Erythroblast (primary cell): ENCODE measurements around the gene C11orf65.

Source experiments
- GATA1 ChIP-seq: IDR thresholded peaks from 2 replicates; pipeline ENCODE4 v1.6.1; 2011; ENCODE audit warnings: low read depth, mild to moderate bottlenecking, control low read depth, low read length, moderate library complexity
- POLR2A ChIP-seq: IDR thresholded peaks from 2 replicates; pipeline ENCODE4 v1.6.1; 2011; ENCODE audit warnings: mild to moderate bottlenecking, low read length

DNA sequence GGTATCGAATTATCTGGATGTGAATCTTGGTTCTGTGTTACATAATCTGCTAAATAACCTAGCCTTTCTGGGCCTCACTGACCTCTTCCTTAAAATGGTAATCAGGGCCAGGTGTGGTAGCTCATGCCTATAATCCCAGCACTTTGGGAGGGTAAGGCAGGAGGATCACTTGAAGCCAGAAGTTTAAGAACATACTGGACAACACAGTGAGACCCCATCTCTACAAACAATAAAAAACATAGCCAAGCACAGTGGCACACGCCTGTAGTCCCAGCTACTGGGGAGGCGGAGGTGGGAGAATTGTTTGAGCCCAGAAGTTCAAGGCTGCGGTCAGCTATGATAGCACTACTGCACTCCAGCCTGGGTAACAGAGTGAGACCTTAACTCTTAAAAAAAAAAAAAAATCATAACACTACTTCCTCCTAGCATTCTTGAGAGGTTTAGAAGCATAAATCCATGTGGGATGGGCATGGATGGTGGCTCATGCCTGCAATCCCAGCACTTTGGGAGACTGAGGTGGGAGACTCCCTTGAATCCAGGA, 72.5 kb downstream of the C11orf65 start:
- TF ChIP-seq POLR2A, result no peak
- no peak for TF ChIP-seq GATA1
